DMS114 treated with DMSO at 0.1 percent for 48 hours (cell line): ENCODE measurements around the gene CDH7.

ENCODE experiments used
- DNase-seq: peaks from one replicate; lab custom pipeline; 2025; ENCODE audit not compliant: unreplicated experiment; lab: John Stamatoyannopoulos, UW

The CDH7 gene

GRCh38 chr18:65767406-65767805 is 16.6 kb downstream of the CDH7 start:
- DNase-seq, result no peak

GRCh38 chr18:65768120-65768778 is 17.4 kb downstream of the CDH7 start:
- DNase-seq, result no peak

- DNase-seq, result no peak
Observed at GRCh38 chr18:65769652-65770051, 18.8 kb downstream of the CDH7 start.

GRCh38 chr18:65786474-65786873 is 35.7 kb downstream of the CDH7 start:
- DNase-seq, result no peak

- DNase-seq, result no peak
Observed at GRCh38 chr18:65788373-65788772, 37.6 kb downstream of the CDH7 start.

GRCh38 chr18:65790604-65791003 is 39.8 kb downstream of the CDH7 start:
- no peak for DNase-seq

- no peak for DNase-seq
Observed at GRCh38 chr18:65791719-65792118, 40.9 kb downstream of the CDH7 start.

- DNase-seq, result no peak
Observed at GRCh38 chr18:65792456-65793074, 41.8 kb downstream of the CDH7 start.

GRCh38 chr18:65808759-65809158 is 57.9 kb downstream of the CDH7 start:
- DNase-seq, result no peak

GRCh38 chr18:65811307-65811706 is 60.5 kb downstream of the CDH7 start:
- no peak for DNase-seq

GRCh38 chr18:65815506-65815905 is 64.7 kb downstream of the CDH7 start:
- no peak for DNase-seq

GRCh38 chr18:65817178-65817577 is 66.4 kb downstream of the CDH7 start:
- DNase-seq, result no peak

GRCh38 chr18:65821911-65822310 is 71.1 kb downstream of the CDH7 start:
- DNase-seq, result no peak

GRCh38 chr18:65822826-65823225 is 72.0 kb downstream of the CDH7 start:
- no peak for DNase-seq

GRCh38 chr18:65827444-65827843 is 76.6 kb downstream of the CDH7 start:
- no peak for DNase-seq

GRCh38 chr18:65835881-65836280 is 85.1 kb downstream of the CDH7 start:
- no peak for DNase-seq

GRCh38 chr18:65846107-65846506 is 95.3 kb downstream of the CDH7 start:
- no peak for DNase-seq

GRCh38 chr18:65852273-65852672 is 101.5 kb downstream of the CDH7 start:
- DNase-seq, result no peak

GRCh38 chr18:65859075-65859474 is 108.3 kb downstream of the CDH7 start:
- no peak for DNase-seq

GRCh38 chr18:65869527-65869926 is 118.7 kb downstream of the CDH7 start:
- no peak for DNase-seq

GRCh38 chr18:65876310-65876709 is 125.5 kb downstream of the CDH7 start:
- DNase-seq, result no peak

GRCh38 chr18:65897292-65897691 is 146.5 kb downstream of the CDH7 start:
- DNase-seq, result no peak

- DNase-seq, result no peak
Observed at GRCh38 chr18:65901522-65901921, 150.7 kb downstream of the CDH7 start.
